Measurements from ENCODE around the gene UGT1A8. TPM values are rescaled to one million over a fixed set of nuclear protein-coding genes. Genes with fewer than 3 reads are reported as not detected.

Gene UGT1A8
- total RNA-seq, 1 experiment from 2014 or later = not detected

DNA sequence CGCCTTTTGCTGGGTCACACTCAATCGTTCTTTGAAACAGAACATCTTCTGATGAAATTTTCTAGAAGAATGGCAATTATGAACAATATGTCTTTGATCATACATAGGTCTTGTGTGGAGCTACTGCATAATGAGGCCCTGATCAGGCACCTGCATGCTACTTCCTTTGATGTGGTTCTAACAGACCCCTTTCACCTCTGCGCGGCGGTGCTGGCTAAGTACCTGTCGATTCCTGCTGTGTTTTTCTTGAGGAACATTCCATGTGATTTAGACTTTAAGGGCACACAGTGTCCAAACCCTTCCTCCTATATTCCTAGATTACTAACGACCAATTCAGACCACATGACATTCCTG, 95.8 kb downstream of the UGT1A8 start:
- no peak for DNase-seq (ENCODE audit: unreplicated experiment)
- no peaks in the 10 kb centered on the region for H3K27me3 Mint-ChIP-seq (ENCODE audit: insufficient read depth, unreplicated experiment)
- CTCF ChIA-PET = interaction anchor here (0.6 to 2.8 kb wide), 4 partner anchors 22 to 265 kb away, joined by 3 to 18 read pairs (median 3); partner anchors contain the start of gene UGT1A6
- BruUV-seq (replicated peaks) = no TSS peak
- no peak overlapping the region for H3K4me3 Mint-ChIP-seq (ENCODE audit: unreplicated experiment)
- H3K4me1 Mint-ChIP-seq (ENCODE audit: insufficient read depth, unreplicated experiment) = peaks cover 13% of the 10 kb centered on the region
- H3K27ac Mint-ChIP-seq (ENCODE audit: low read depth, unreplicated experiment) = no peak overlapping the region
- TF ChIP-seq CTCF (IDR thresholded peaks at IDR 0.05; ENCODE audit: unreplicated experiment) = no peak
- POLR2A ChIA-PET = interaction anchor here (0.7 kb wide), 1 partner anchor 221 kb away, joined by 3 read pairs; no protein-coding TSS in a partner anchor
- H3K9me3 Mint-ChIP-seq (ENCODE audit: unreplicated experiment) = no peaks in the 10 kb centered on the region
- peaks cover 7% of the 10 kb centered on the region for H3K36me3 Mint-ChIP-seq (ENCODE audit: insufficient read depth, unreplicated experiment)
- intact Hi-C loops (cut with micrococcal nuclease) = loop anchor here (5.0 kb wide), 2 partner anchors 214 to 226 kb away; no protein-coding TSS in a partner anchor

DNA sequence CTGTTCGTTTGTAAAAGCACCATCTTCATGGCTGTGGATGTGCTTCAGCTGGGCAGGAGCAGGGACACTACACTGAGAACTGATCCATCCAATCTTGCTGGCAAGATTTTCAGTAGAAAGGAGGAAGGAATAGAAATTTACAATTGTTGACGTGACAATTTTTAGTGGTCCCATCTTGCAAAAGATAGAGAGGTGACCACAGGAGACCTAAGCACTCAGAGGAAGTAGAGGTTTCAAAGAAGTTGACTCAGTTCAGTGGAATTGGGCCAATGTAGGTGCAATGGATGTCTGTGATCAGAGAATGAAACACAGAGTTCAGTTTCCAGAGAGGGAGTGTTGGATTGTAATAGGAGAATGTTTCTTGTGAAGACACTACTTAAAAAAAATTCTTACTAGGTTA, 96.7 kb downstream of the UGT1A8 start:
- POLR2A ChIA-PET = interaction anchor here (0.6 kb wide), 1 partner anchor 16 kb away, joined by 3 read pairs; no protein-coding TSS in a partner anchor
- BruUV-seq (replicated peaks) = no TSS peak
- no peak overlapping the region for H3K4me3 Mint-ChIP-seq (ENCODE audit: unreplicated experiment)
- no peaks in the 10 kb centered on the region for H3K9me3 Mint-ChIP-seq (ENCODE audit: unreplicated experiment)
- no peak overlapping the region for H3K27ac Mint-ChIP-seq (ENCODE audit: low read depth, unreplicated experiment)
- CTCF ChIA-PET = interaction anchor here (0.6 to 1.4 kb wide), 2 partner anchors 128 to 265 kb away, joined by 3 to 5 read pairs; no protein-coding TSS in a partner anchor
- H3K27me3 Mint-ChIP-seq (ENCODE audit: insufficient read depth, unreplicated experiment) = no peaks in the 10 kb centered on the region
- intact Hi-C loops (cut with micrococcal nuclease) = loop anchor here (5.0 kb wide), 2 partner anchors 213 to 227 kb away; no protein-coding TSS in a partner anchor
- TF ChIP-seq CTCF (IDR thresholded peaks at IDR 0.05; ENCODE audit: unreplicated experiment) = no peak
- peaks cover 7% of the 10 kb centered on the region for H3K36me3 Mint-ChIP-seq (ENCODE audit: insufficient read depth, unreplicated experiment)
- DNase-seq (ENCODE audit: unreplicated experiment) = no peak
- H3K4me1 Mint-ChIP-seq (ENCODE audit: insufficient read depth, unreplicated experiment) = peaks cover 12% of the 10 kb centered on the region

- no TSS peak for BruUV-seq (replicated peaks)
Observed at GRCh38 chr2:233718552-233718951, 101.1 kb downstream of the UGT1A8 start, which contains the start of gene UGT1A4. TSS of gene UGT1A4 (plus strand) at chr2:233718736. CDS start at chr2:233718821, 85 bp downstream.

More at GRCh38 chr2:233718552-233718951, 101.1 kb downstream of the UGT1A8 start, which contains the start of gene UGT1A4:
- intact Hi-C loops (cut with micrococcal nuclease) = no loop called here
- TF ChIP-seq CTCF (IDR thresholded peaks at IDR 0.05; ENCODE audit: unreplicated experiment) = no peak
- no peak within 1 kb of the TSS for H3K4me3 Mint-ChIP-seq (ENCODE audit: unreplicated experiment)
- H3K4me1 Mint-ChIP-seq (ENCODE audit: insufficient read depth, unreplicated experiment) = peaks cover 7% of the 10 kb centered on the region
- no peak within 1 kb of the TSS for H3K27ac Mint-ChIP-seq (ENCODE audit: low read depth, unreplicated experiment)
- CTCF ChIA-PET = no interaction called here
- POLR2A ChIA-PET = interaction anchor here (0.9 kb wide), 1 partner anchor 12 kb away, joined by 3 read pairs; no protein-coding TSS in a partner anchor
- H3K27me3 Mint-ChIP-seq (ENCODE audit: insufficient read depth, unreplicated experiment) = no peaks in the 10 kb centered on the region
- no peaks in the 10 kb centered on the region for H3K9me3 Mint-ChIP-seq (ENCODE audit: unreplicated experiment)
- no peak for DNase-seq (ENCODE audit: unreplicated experiment)
- no peaks in the 10 kb centered on the region for H3K36me3 Mint-ChIP-seq (ENCODE audit: insufficient read depth, unreplicated experiment)
